Loucy (cell line): ENCODE data around the gene IFT81.

Source experiments
- EZH2phosphoT487 ChIP-seq: fragments of 200-600 bp; IDR thresholded peaks from 2 replicates; pipeline ENCODE4 v1.6.1; 2018; ENCODE audit warnings: antibody characterized with exemption, mild to moderate bottlenecking, moderate library complexity, borderline replicate concordance
- TF ChIP-seq, protein P1 (sequence below): fragments of 200-600 bp; sonication (generic); conservative IDR thresholded peaks from 2 replicates; pipeline ENCODE4 v1.5.1; 2014; ENCODE audit warnings: mild to moderate bottlenecking, antibody characterized with exemption, low read length

GRCh38 chr12:110109837-110110535 is 14.2 kb upstream of the IFT81 start:
- TF ChIP-seq, protein P1, sequence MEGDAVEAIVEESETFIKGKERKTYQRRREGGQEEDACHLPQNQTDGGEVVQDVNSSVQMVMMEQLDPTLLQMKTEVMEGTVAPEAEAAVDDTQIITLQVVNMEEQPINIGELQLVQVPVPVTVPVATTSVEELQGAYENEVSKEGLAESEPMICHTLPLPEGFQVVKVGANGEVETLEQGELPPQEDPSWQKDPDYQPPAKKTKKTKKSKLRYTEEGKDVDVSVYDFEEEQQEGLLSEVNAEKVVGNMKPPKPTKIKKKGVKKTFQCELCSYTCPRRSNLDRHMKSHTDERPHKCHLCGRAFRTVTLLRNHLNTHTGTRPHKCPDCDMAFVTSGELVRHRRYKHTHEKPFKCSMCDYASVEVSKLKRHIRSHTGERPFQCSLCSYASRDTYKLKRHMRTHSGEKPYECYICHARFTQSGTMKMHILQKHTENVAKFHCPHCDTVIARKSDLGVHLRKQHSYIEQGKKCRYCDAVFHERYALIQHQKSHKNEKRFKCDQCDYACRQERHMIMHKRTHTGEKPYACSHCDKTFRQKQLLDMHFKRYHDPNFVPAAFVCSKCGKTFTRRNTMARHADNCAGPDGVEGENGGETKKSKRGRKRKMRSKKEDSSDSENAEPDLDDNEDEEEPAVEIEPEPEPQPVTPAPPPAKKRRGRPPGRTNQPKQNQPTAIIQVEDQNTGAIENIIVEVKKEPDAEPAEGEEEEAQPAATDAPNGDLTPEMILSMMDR = no peak
- no peak for TF ChIP-seq EZH2phosphoT487
